ENCODE results near the gene CEP112.

DNA sequence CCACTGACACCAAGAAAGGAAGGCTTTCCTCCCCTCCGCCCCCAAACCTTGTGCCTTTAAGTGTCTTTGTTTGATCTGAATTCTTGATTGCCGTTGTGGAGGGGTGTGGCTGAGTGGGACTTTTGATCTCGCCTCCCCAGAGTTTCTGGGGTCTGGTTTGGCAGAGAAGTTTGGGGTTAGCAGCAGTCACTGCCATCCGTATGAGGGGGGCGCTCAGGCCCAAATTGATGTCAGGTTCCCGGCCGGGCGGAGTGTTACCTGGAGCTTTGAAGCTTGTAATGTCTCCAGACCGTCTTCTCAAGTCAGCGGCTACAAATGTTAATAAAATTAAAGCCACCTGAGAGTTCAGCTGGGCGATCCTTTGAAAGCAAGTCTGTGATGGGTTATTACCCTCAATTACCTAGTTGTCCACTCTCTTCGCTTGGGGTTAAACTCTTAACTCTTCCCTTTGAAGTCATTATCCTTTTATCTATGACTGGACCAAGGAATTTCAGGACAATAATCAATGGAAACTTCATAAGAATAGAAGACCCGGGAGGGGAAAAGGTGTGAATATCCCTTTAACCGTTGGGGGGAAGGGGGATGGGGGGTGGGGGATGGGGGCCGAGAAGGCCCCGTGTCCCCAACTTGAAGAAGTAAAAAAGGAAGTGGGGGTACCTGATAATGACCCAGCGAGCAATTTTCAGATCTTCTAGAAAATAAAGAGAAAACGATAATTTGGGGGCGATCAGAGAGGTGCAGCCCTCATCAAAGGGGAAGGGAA, 598.7 kb downstream of the CEP112 start:
- TF ChIP-seq EGR1 (conservative IDR thresholded peaks at IDR 0.05) (no peak), MCM3 (IDR thresholded peaks at IDR 0.05) (no peak), NFE2L1 (tag; IDR thresholded peaks at IDR 0.05; ENCODE audit: borderline replicate concordance, low read depth) (no peak), MYBL2 (IDR thresholded peaks at IDR 0.05; ENCODE audit: low read depth) (no peak), MYBL2 (CRISPR knock-in tag; IDR thresholded peaks at IDR 0.05; ENCODE audit: borderline replicate concordance) (no peak)
